Hematopoietic multipotent progenitor cell treated with erythropoietin and hydrocortisone succinate and interleukin-3 and kit ligand, for 17 days (in vitro differentiated cells): Measurements from ENCODE around the gene OST4.
"Not testable (repeated sequence)": the region's sequence is repeated elsewhere in the genome, so short reads cannot be mapped to it uniquely, and the experiment has no call there.

Experiments
- DNase-seq: peaks from one replicate; pipeline ENCODE4 v3.0.0-alpha.2; 2015; ENCODE audit warnings: low spot score

Gene OST4

GRCh38 chr2:27071277-27071989 is at the start of gene OST4:
Gene OST4, minus strand, starts transcription at chr2:27071654.
- DNase-seq = peak; percentile 93

- not testable (repeated sequence) for DNase-seq
These were observed 47.8 kb upstream of the OST4 start for GRCh38 chr2:27119330-27119670.

GRCh38 chr2:27118525-27119329 is 47.3 kb upstream of the OST4 start, which contains the start of gene CGREF1:
Gene CGREF1, minus strand, starts transcription at chr2:27119128. Its CDS starts 14,762 bp downstream, at chr2:27104366.
- DNase-seq = no peak

GRCh38 chr2:27117995-27118524 is 46.6 kb upstream of the OST4 start:
- DNase-seq = no peak

GRCh38 chr2:27115519-27115918 is 44.1 kb upstream of the OST4 start:
- DNase-seq = no peak

GRCh38 chr2:27111392-27112078 is 40.1 kb upstream of the OST4 start:
- DNase-seq = not testable (repeated sequence)

- DNase-seq = not testable (repeated sequence)
These were observed 39.3 kb upstream of the OST4 start for GRCh38 chr2:27110603-27111352.

- no peak for DNase-seq
These were observed 37.6 kb upstream of the OST4 start for GRCh38 chr2:27109083-27109482.

GRCh38 chr2:27108221-27108620 is 36.8 kb upstream of the OST4 start:
- DNase-seq = no peak

- DNase-seq = no peak
These were observed 34.5 kb upstream of the OST4 start for GRCh38 chr2:27105981-27106380.

- no peak for DNase-seq
These were observed 30.9 kb upstream of the OST4 start for GRCh38 chr2:27102329-27102728.

GRCh38 chr2:27100036-27100435 is 28.6 kb upstream of the OST4 start:
- DNase-seq = no peak

GRCh38 chr2:27099334-27099955 is 28.0 kb upstream of the OST4 start:
- DNase-seq = no peak

- DNase-seq = no peak
These were observed 25.9 kb upstream of the OST4 start for GRCh38 chr2:27097341-27097740.

GRCh38 chr2:27096748-27097297 is 25.4 kb upstream of the OST4 start:
- DNase-seq = no peak

GRCh38 chr2:27095745-27096651 is 24.5 kb upstream of the OST4 start:
- DNase-seq = peak; percentile 29

GRCh38 chr2:27095427-27095744 is 23.9 kb upstream of the OST4 start:
- DNase-seq = no peak

GRCh38 chr2:27094353-27094984 is 23.0 kb upstream of the OST4 start:
- DNase-seq = no peak
